Astrocyte (in vitro differentiated cells and primary cell): ENCODE data around the gene KLF2. TPM values are rescaled to one million over a fixed set of nuclear protein-coding genes. Genes with fewer than 3 reads are reported as not detected.

Source experiments
- DNase-seq: peaks from one replicate; pipeline ENCODE4 v3.0.0-alpha.2; 2010; ENCODE audit warnings: low read depth
- FAIRE-seq: peaks from 2 replicates; lab custom pipeline; 2011; peaks lifted over from hg19 to GRCh38; lab: Jason Lieb, UNC
- H2AFZ ChIP-seq: 2 replicates; pipeline ENCODE4 v1.6.0; 2012; ENCODE audit warnings: low read depth, low read length, inconsistent platforms
- H3K27ac ChIP-seq: 2 replicates; pipeline ENCODE4 v1.5.1; 2011; ENCODE audit warnings: low read depth, low read length, inconsistent platforms
- H3K27me3 ChIP-seq: 2 replicates; pipeline ENCODE4 v1.6.0; 2011; ENCODE audit warnings: low read length, inconsistent platforms; ENCODE audit not compliant: insufficient read depth
- H3K36me3 ChIP-seq: 2 replicates; pipeline ENCODE4 v1.5.1; 2011; ENCODE audit warnings: low read length, inconsistent platforms; ENCODE audit not compliant: insufficient read depth
- H3K4me1 ChIP-seq: 2 replicates; pipeline ENCODE4 v1.5.1; 2011; ENCODE audit warnings: low read length, inconsistent platforms; ENCODE audit not compliant: insufficient read depth
- H3K4me2 ChIP-seq: 2 replicates; pipeline ENCODE4 v1.6.0; 2012; ENCODE audit warnings: low read length, inconsistent platforms
- H3K4me3 ChIP-seq: 2 replicates; pipeline ENCODE4 v1.5.1; 2011; ENCODE audit warnings: low read depth, mild to moderate bottlenecking, low read length, inconsistent platforms; ENCODE audit not compliant: insufficient read depth
- H3K79me2 ChIP-seq: 2 replicates; pipeline ENCODE4 v1.6.0; 2012; ENCODE audit warnings: mild to moderate bottlenecking, low read length, inconsistent platforms; ENCODE audit not compliant: insufficient read depth
- H3K9ac ChIP-seq: 2 replicates; pipeline ENCODE4 v1.6.0; 2012; ENCODE audit warnings: mild to moderate bottlenecking, low read length, inconsistent platforms
- H3K9me3 ChIP-seq: 2 replicates; pipeline ENCODE4 v1.5.1; 2012; ENCODE audit warnings: low read depth, mild to moderate bottlenecking, low read length, inconsistent platforms; ENCODE audit not compliant: insufficient read depth
- H4K20me1 ChIP-seq: 2 replicates; pipeline ENCODE4 v1.6.0; 2012; ENCODE audit warnings: low read length, inconsistent platforms; ENCODE audit not compliant: insufficient read depth
- H3K27ac Mint-ChIP-seq: one replicate; pipeline ENCODE4 v1.8.0; 2021; ENCODE audit warnings: mild to moderate bottlenecking, mixed read lengths; ENCODE audit not compliant: unreplicated experiment
- H3K27me3 Mint-ChIP-seq: one replicate; pipeline ENCODE4 v1.8.0; 2021; ENCODE audit warnings: low read depth, mixed read lengths; ENCODE audit not compliant: unreplicated experiment
- H3K36me3 Mint-ChIP-seq: one replicate; pipeline ENCODE4 v1.8.0; 2021; ENCODE audit warnings: low read depth, mixed read lengths; ENCODE audit not compliant: unreplicated experiment
- H3K4me1 Mint-ChIP-seq: one replicate; pipeline ENCODE4 v1.8.0; 2021; ENCODE audit warnings: low read depth, mixed read lengths; ENCODE audit not compliant: unreplicated experiment
- H3K4me3 Mint-ChIP-seq: one replicate; pipeline ENCODE4 v1.8.0; 2021; ENCODE audit warnings: mild to moderate bottlenecking, moderate library complexity, mixed read lengths; ENCODE audit not compliant: unreplicated experiment
- H3K9me3 Mint-ChIP-seq: one replicate; pipeline ENCODE4 v1.8.0; 2021; ENCODE audit warnings: mild to moderate bottlenecking, mixed read lengths; ENCODE audit not compliant: unreplicated experiment
- CTCF ChIP-seq: IDR thresholded peaks from 2 replicates; pipeline ENCODE4 v1.5.1; 2011; ENCODE audit warnings: low read depth, mild to moderate bottlenecking, inconsistent platforms, low read length, moderate library complexity; ENCODE audit not compliant: insufficient read depth
- EZH2 ChIP-seq: IDR thresholded peaks from 2 replicates; pipeline ENCODE4 v1.6.1; 2012; ENCODE audit warnings: mild to moderate bottlenecking, low read length, inconsistent platforms; ENCODE audit not compliant: insufficient read depth
- total RNA-seq: library from RNA; stranded (reverse); gene quantifications from 2 replicates; pipeline ENCODE4 v1.2.1, GENCODE V29; 2021

The KLF2 gene
- total RNA-seq, 1 donor from 2014 or later = 1.9 TPM

GRCh38 chr19:16327911-16328823 lies 3.5 kb downstream of the KLF2 start:
- peaks cover 6% of the 10 kb centered on the region for H3K36me3 Mint-ChIP-seq
- Histone ChIP-seq H3K4me3 (no peak overlapping the region), H3K27me3 (no peaks in the 10 kb centered on the region), H3K9me3 (no peaks in the 10 kb centered on the region), H3K27ac (no peak overlapping the region), H3K9ac (no peak overlapping the region), H3K36me3 (peaks cover 11% of the 10 kb centered on the region), H4K20me1 (peaks cover 38% of the 10 kb centered on the region), H3K4me1 (peaks cover 27% of the 10 kb centered on the region), H2AFZ (no peak overlapping the region), H3K79me2 (peaks cover 25% of the 10 kb centered on the region), H3K4me2 (peak overlapping the region; percentile 94)
- peaks cover 2% of the 10 kb centered on the region for H3K4me1 Mint-ChIP-seq
- FAIRE-seq (peak; percentile 60), DNase-seq (no peak)
- peaks cover 48% of the 10 kb centered on the region for H3K27me3 Mint-ChIP-seq
- no peak for TF ChIP-seq CTCF
- TF ChIP-seq EZH2 = no peak
- H3K4me3 Mint-ChIP-seq = no peak overlapping the region
- no peak overlapping the region for H3K27ac Mint-ChIP-seq
- no peaks in the 10 kb centered on the region for H3K9me3 Mint-ChIP-seq

GRCh38 chr19:16328824-16329482 lies 4.3 kb downstream of the KLF2 start:
- peaks cover 2% of the 10 kb centered on the region for H3K4me1 Mint-ChIP-seq
- peaks cover 45% of the 10 kb centered on the region for H3K27me3 Mint-ChIP-seq
- H3K4me3 Mint-ChIP-seq = no peak overlapping the region
- FAIRE-seq (no peak), DNase-seq (no peak)
- Histone ChIP-seq H3K4me3 (no peak overlapping the region), H3K27ac (no peak overlapping the region), H3K36me3 (peaks cover 11% of the 10 kb centered on the region), H4K20me1 (peaks cover 38% of the 10 kb centered on the region), H3K27me3 (no peaks in the 10 kb centered on the region), H3K79me2 (peaks cover 25% of the 10 kb centered on the region), H3K9me3 (no peaks in the 10 kb centered on the region), H3K4me2 (peak overlapping the region; percentile 94), H3K4me1 (peaks cover 26% of the 10 kb centered on the region), H3K9ac (no peak overlapping the region), H2AFZ (no peak overlapping the region)
- H3K36me3 Mint-ChIP-seq = peaks cover 6% of the 10 kb centered on the region
- no peak for TF ChIP-seq CTCF
- H3K9me3 Mint-ChIP-seq = no peaks in the 10 kb centered on the region
- no peak overlapping the region for H3K27ac Mint-ChIP-seq
